Panc1 (cell line): ENCODE measurements around the gene GABRR2. TPM values are rescaled to one million over a fixed set of nuclear protein-coding genes. Genes with fewer than 3 reads are reported as not detected.

ENCODE experiments used
- ATAC-seq: fragments of 200-7000 bp; cut with Tn5 transposase; 2 replicates; pipeline ENCODE4 v1.9.1; 2020; ENCODE audit warnings: mild to moderate bottlenecking, moderate library complexity
- BruUV-seq: library from RNA; stranded (reverse); fragments of 400-500 nt; replicated peaks from 2 replicates; lab custom pipeline; 2021; lab: Mats Ljungman, UMichigan
- CTCF ChIA-PET: fragments of 300-600 bp; sonication (Branson Sonifier 250); formaldehyde crosslinking; loops from one replicate; lab custom pipeline; 2022; ENCODE audit warnings: antibody characterized with exemption; lab: Charles Lee
- POLR2A ChIA-PET: fragments of 300-600 bp; sonication (Branson Sonifier 250); formaldehyde crosslinking; loops from one replicate; lab custom pipeline; 2022; ENCODE audit warnings: antibody characterized with exemption; lab: Charles Lee
- DNase-seq: peaks from one replicate; pipeline ENCODE4 v3.0.0-alpha.2; 2010; ENCODE audit warnings: low read depth, low spot score
- H3K27ac ChIP-seq: 2 replicates; pipeline ENCODE4 v1.5.1; 2011; ENCODE audit warnings: mild to moderate bottlenecking, low read length, inconsistent platforms
- H3K27me3 ChIP-seq: fragments of 200-500 bp; sonication (Bioruptor generic); 2 replicates; pipeline ENCODE4 v1.6.0; 2014; ENCODE audit warnings: low read length, inconsistent platforms; ENCODE audit not compliant: control insufficient read depth, insufficient read depth
- H3K36me3 ChIP-seq: fragments of 200-500 bp; sonication (Bioruptor generic); 2 replicates; pipeline ENCODE4 v1.5.1; 2014; ENCODE audit warnings: inconsistent platforms, mild to moderate bottlenecking, low read length, moderate library complexity; ENCODE audit not compliant: control insufficient read depth, insufficient read depth
- H3K4me1 ChIP-seq: 2 replicates; pipeline ENCODE4 v1.5.1; 2011; ENCODE audit warnings: inconsistent platforms, mild to moderate bottlenecking, low read length, moderate library complexity; ENCODE audit not compliant: control insufficient read depth, insufficient read depth
- H3K4me3 ChIP-seq, 2 experiments: 2 replicates each; pipeline ENCODE4 v1.5.1; 2011 to 2012; ENCODE audit warnings: low read depth in 2 of 2, low read length in 2 of 2, mild to moderate bottlenecking in 2 of 2, inconsistent platforms in 1 of 2, moderate library complexity in 1 of 2
- H3K9me3 ChIP-seq: fragments of 200-500 bp; sonication (Bioruptor generic); 2 replicates; pipeline ENCODE4 v1.5.1; 2014; ENCODE audit warnings: low read depth, mild to moderate bottlenecking, inconsistent platforms, low read length, moderate library complexity; ENCODE audit not compliant: control insufficient read depth, insufficient read depth
- POLR2AphosphoS5 ChIP-seq: IDR thresholded peaks from 2 replicates; pipeline ENCODE4 v1.6.1; 2012; ENCODE audit warnings: mild to moderate bottlenecking, low read depth, low read length, moderate library complexity
- SIN3A ChIP-seq: IDR thresholded peaks from 2 replicates; pipeline ENCODE4 v1.6.1; 2012; ENCODE audit warnings: low read depth, mild to moderate bottlenecking, low read length, moderate library complexity, borderline replicate concordance; ENCODE audit not compliant: insufficient read depth
- TCF7L2 ChIP-seq: IDR thresholded peaks from 2 replicates; pipeline ENCODE4 v1.6.1; 2011; ENCODE audit warnings: mild to moderate bottlenecking, low read depth, low read length, inconsistent platforms
- in situ Hi-C: cut with HindIII; loops from 2 replicates; pipeline ENCODE4 v1.10.0; 2016; ENCODE audit warnings: low sequenced_read_pairs, low pct_unique_long_range_greater_than_20kb
- intact Hi-C: fragments of 100-400 bp; cut with micrococcal nuclease; formaldehyde crosslinking; loops from one replicate; pipeline ENCODE4 v1.10.0; 2022; ENCODE audit not compliant: unreplicated experiment
- total RNA-seq: library from RNA; stranded (reverse); gene quantifications from one replicate; pipeline ENCODE4 v1.2.1, GENCODE V29; 2021; ENCODE audit not compliant: unreplicated experiment
- TF ChIP-seq, protein P1 (sequence below): fragments of 450-650 bp; IDR thresholded peaks from 2 replicates; pipeline ENCODE4 v1.5.1; 2017; ENCODE audit warnings: mild to moderate bottlenecking
- TF ChIP-seq, protein P2 (sequence below), 2 experiments: IDR thresholded peaks; 2 replicates each; pipeline ENCODE4 v1.6.1; 2011 to 2012; ENCODE audit warnings: low read depth in 2 of 2, control low read depth in 1 of 2, low read length in 1 of 2, mild to moderate bottlenecking in 1 of 2, moderate library complexity in 1 of 2; ENCODE audit not compliant: insufficient read depth in 1 of 2

GABRR2 gene
- total RNA-seq, 1 experiment from 2014 or later = 0.18 TPM

DNA sequence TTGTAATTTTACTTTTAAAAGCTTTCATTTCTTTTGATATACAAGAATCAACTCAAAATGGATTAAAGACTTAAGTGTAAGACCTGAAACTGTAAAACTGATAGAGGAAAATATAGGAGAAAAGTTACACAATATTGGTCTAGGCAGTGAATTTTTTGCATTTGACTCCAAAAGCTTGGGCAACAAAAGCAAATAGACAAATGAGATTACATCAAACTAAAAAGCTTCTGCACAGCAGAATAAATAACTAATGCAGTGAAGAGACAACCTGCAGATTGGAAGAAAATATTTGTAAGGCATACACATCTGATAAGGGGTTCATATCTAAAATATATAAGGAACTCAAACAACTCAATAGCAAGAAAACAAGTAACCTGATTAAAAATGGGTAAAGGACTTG, 100.9 kb downstream of the GABRR2 start:
- intact Hi-C loops = no loop called here

DNA sequence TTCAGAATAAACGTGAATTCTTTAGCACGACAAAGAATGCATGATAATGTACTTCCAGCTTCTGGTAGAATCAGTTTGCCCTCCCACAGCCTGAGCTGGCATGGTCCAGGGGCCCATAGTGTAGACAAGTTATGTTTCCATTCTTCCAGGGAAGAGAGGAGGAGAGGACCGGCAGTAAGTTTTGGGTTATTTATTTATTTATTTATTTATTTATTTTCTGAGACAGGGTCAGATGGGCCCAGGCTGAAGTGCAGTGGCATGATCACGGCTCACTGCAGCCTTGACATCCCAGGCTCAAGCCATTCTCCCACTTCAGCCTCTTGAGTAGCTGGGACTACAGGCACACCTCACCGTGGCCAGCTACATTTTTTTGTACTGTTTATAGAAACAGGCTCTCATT, 102.6 kb downstream of the GABRR2 start:
- ChIA-PET CTCF (no interaction called here), POLR2A (no interaction called here)
- Histone ChIP-seq H3K4me3 (no peak overlapping the region), H3K4me1 (no peaks in the 10 kb centered on the region), H3K27me3 (peaks cover 12% of the 10 kb centered on the region; the same call in 1 of the 2 replicates), H3K9me3 (no peaks in the 10 kb centered on the region), H3K27ac (no peak overlapping the region), H3K36me3 (no peaks in the 10 kb centered on the region)
- DNase-seq (no peak), ATAC-seq (no peak)
- intact Hi-C loops = no loop called here
- no peak for TF ChIP-seq POLR2AphosphoS5
- TF ChIP-seq, protein P1, sequence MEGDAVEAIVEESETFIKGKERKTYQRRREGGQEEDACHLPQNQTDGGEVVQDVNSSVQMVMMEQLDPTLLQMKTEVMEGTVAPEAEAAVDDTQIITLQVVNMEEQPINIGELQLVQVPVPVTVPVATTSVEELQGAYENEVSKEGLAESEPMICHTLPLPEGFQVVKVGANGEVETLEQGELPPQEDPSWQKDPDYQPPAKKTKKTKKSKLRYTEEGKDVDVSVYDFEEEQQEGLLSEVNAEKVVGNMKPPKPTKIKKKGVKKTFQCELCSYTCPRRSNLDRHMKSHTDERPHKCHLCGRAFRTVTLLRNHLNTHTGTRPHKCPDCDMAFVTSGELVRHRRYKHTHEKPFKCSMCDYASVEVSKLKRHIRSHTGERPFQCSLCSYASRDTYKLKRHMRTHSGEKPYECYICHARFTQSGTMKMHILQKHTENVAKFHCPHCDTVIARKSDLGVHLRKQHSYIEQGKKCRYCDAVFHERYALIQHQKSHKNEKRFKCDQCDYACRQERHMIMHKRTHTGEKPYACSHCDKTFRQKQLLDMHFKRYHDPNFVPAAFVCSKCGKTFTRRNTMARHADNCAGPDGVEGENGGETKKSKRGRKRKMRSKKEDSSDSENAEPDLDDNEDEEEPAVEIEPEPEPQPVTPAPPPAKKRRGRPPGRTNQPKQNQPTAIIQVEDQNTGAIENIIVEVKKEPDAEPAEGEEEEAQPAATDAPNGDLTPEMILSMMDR = no peak
- TF ChIP-seq TCF7L2 = no peak
- TF ChIP-seq SIN3A = no peak
- TF ChIP-seq, protein P2, sequence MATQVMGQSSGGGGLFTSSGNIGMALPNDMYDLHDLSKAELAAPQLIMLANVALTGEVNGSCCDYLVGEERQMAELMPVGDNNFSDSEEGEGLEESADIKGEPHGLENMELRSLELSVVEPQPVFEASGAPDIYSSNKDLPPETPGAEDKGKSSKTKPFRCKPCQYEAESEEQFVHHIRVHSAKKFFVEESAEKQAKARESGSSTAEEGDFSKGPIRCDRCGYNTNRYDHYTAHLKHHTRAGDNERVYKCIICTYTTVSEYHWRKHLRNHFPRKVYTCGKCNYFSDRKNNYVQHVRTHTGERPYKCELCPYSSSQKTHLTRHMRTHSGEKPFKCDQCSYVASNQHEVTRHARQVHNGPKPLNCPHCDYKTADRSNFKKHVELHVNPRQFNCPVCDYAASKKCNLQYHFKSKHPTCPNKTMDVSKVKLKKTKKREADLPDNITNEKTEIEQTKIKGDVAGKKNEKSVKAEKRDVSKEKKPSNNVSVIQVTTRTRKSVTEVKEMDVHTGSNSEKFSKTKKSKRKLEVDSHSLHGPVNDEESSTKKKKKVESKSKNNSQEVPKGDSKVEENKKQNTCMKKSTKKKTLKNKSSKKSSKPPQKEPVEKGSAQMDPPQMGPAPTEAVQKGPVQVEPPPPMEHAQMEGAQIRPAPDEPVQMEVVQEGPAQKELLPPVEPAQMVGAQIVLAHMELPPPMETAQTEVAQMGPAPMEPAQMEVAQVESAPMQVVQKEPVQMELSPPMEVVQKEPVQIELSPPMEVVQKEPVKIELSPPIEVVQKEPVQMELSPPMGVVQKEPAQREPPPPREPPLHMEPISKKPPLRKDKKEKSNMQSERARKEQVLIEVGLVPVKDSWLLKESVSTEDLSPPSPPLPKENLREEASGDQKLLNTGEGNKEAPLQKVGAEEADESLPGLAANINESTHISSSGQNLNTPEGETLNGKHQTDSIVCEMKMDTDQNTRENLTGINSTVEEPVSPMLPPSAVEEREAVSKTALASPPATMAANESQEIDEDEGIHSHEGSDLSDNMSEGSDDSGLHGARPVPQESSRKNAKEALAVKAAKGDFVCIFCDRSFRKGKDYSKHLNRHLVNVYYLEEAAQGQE (IDR thresholded peaks at IDR 0.05; ENCODE audit: insufficient read depth in 1 of 2, low read depth in 2 of 2, low read length in 1 of 2) = no peak
- no TSS peak for BruUV-seq
- in situ Hi-C loops = no loop called here

More for the DNA sequence above, 100.9 kb downstream of the GABRR2 start:
- no peaks in the 10 kb centered on the region for H3K4me1 ChIP-seq
- H3K36me3 ChIP-seq = no peaks in the 10 kb centered on the region
- TF ChIP-seq TCF7L2 (no peak), POLR2AphosphoS5 (no peak), SIN3A (no peak)
- H3K9me3 ChIP-seq = no peaks in the 10 kb centered on the region
- no peak overlapping the region for H3K27ac ChIP-seq
- in situ Hi-C loops = no loop called here
- no TSS peak for BruUV-seq
- H3K27me3 ChIP-seq = peaks cover 18% of the 10 kb centered on the region
- POLR2A ChIA-PET = no interaction called here
- DNase-seq (no peak), ATAC-seq (no peak)
- no peak overlapping the region for H3K4me3 ChIP-seq
- CTCF ChIA-PET = no interaction called here

DNA sequence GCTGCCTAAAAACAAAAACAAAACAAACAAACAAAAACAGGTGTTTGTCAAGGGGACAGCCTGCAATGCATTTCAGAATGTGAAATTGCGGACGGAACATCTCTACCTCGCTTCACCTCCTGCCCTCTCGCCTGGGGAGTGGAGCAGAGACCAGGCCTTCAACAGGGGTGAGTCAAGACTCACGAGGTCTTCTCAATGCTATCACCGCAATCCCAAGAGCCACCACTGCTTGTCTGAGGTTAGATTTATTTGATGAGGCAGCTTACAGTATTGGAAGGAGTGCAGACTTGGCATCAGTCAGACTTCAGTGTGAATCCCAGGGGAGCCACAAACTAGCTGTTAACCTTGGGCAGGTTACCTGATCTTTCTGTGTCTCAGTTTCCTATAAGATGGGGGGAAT, 105.6 kb downstream of the GABRR2 start:
- intact Hi-C loops (no loop called here), in situ Hi-C loops (no loop called here)
- CTCF ChIA-PET = interaction anchor here (0.7 kb wide), 2 partner anchors 74 to 156 kb away, joined by 3 to 6 read pairs; no protein-coding TSS in a partner anchor
- POLR2A ChIA-PET = no interaction called here
- no peak overlapping the region for H3K27ac ChIP-seq
- H3K4me3 ChIP-seq = no peak overlapping the region
- no peaks in the 10 kb centered on the region for H3K36me3 ChIP-seq
- H3K9me3 ChIP-seq = no peaks in the 10 kb centered on the region
- no peaks in the 10 kb centered on the region for H3K4me1 ChIP-seq
- DNase-seq (no peak), ATAC-seq (no peak)
- H3K27me3 ChIP-seq = peaks cover 5% of the 10 kb centered on the region; the same call in 1 of the 2 replicates
- no peak for TF ChIP-seq SIN3A
- TF ChIP-seq POLR2AphosphoS5 = no peak
- TF ChIP-seq, protein P2 (IDR thresholded peaks at IDR 0.05; ENCODE audit: insufficient read depth in 1 of 2, low read depth in 2 of 2, low read length in 1 of 2) = no peak
- TF ChIP-seq, protein P1 = no peak
- TF ChIP-seq TCF7L2 = no peak
- no TSS peak for BruUV-seq
